LNCAP (cell line): ENCODE data around the gene MACROH2A1.

Experiments used
- TF ChIP-seq, protein P1 (sequence below): fragments of 450-650 bp; IDR thresholded peaks from 2 replicates; pipeline ENCODE4 v1.5.1; 2017; ENCODE audit warnings: mild to moderate bottlenecking

MACROH2A1 gene

DNA sequence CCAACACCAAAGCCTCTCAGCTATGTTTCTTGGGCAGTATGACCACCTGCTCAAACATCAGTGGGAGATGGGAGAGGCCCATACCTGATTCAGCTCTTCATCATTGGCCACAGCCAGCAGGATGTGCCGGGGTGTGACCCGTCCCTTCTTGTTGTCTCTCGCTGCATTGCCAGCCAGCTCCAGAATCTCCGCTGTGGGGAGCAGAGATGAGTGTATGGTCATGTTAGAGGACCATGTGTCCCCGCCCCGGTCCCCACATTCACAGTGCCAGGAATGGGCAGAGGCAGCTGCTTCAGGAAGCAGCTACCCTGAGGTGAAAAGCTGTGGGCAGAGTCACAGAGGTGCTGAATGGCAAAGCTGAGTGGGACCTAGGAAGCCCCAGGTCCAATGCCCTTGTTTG is 29.1 kb downstream of the MACROH2A1 start:
- TF ChIP-seq, protein P1, sequence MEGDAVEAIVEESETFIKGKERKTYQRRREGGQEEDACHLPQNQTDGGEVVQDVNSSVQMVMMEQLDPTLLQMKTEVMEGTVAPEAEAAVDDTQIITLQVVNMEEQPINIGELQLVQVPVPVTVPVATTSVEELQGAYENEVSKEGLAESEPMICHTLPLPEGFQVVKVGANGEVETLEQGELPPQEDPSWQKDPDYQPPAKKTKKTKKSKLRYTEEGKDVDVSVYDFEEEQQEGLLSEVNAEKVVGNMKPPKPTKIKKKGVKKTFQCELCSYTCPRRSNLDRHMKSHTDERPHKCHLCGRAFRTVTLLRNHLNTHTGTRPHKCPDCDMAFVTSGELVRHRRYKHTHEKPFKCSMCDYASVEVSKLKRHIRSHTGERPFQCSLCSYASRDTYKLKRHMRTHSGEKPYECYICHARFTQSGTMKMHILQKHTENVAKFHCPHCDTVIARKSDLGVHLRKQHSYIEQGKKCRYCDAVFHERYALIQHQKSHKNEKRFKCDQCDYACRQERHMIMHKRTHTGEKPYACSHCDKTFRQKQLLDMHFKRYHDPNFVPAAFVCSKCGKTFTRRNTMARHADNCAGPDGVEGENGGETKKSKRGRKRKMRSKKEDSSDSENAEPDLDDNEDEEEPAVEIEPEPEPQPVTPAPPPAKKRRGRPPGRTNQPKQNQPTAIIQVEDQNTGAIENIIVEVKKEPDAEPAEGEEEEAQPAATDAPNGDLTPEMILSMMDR, result no peak

DNA sequence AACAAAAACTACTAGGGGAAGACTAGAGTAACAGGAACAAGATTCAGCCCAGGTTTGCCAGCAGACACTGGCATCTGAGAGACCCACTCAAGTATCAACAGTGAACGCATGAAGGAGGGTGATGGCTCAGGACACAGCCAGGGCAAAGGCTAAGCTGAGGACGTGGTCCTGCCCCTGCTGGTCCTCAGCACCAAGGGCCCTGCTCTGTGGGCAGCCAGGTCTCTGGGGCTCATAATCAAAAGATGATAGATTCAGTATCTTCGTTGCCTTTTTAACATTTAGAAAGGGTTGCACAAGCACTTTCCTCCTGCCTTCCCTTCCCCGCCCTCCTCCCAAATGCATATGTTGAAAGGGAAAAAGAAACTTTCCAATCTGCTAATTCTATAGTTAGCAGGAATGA is 31.5 kb downstream of the MACROH2A1 start:
- TF ChIP-seq, protein P1, result no peak

DNA sequence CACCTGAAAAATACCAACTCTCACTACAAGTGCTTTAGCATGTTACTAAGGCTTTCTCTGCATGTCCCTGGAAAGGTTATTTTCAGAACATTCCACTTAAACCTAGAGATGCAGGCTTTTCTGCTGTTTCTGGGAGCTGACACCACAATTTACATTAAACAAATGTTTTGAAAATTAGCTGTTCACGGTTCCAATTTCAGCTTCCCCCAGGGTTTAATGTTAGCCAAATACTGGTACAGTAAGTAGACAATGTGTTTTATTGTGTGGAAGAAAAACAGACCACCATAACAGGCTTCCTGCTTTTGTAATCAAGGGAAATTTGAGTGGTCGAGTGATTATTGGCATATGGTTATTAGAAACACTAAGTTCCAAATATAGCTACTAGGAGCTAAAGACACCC is 32.0 kb downstream of the MACROH2A1 start:
- TF ChIP-seq, protein P1, result no peak

DNA sequence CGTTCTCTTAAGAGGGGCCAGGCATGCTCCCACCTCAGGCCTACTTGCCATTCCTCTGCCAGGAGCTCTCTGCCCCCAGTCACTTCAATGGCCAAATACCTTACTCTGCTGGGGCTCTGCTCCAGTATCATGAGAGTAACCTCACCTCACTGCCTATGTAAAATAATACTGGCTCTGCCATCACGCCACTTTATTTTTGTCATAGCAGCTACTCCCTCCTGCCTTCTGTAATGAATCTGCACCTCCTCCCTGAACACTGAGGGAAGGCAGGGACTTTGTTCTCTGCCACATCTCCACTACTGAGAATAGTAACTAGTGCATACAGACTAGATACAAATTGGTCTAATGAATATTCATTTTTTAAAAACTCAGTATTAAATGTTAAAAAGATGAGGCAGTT is 33.8 kb downstream of the MACROH2A1 start:
- TF ChIP-seq, protein P1, result no peak

DNA sequence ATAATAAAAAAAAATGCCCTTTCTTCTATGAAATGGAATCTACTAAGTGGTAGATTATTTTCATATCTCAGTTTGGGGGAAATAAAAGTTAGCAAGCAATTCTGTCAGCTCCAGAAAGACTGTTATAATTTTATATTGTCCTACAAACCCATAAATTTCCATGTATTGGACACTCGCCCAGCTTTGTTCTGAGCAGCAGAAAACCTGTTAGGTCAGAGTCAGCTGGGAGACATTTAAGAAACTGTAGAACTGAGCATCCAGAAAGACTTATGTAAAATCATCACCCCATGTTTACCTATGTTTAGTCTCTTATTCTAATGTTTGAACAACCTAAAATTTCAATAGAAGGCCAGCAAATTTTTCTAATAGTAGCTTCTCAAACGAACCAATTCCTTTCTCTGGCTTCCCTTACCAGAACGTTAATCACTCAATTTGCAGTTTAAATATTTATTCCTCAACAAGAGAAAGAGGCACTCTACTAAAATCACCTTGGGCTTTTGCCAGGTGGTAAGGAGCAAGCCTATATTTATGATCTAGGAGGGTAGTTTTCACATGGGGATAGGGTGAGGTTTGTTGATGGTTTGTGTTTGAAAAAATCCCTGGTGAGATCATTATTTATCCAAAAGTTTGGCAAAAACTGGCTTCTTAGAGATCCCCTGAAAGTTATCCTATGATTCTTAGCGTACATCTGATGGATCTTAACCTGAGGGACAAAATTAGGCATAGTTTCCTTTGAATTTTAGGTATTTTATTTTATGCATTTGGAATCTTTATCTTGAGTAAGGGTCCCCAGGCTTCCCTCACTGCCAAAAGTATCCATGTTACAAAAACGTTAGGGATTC is 34.4 kb downstream of the MACROH2A1 start:
- TF ChIP-seq, protein P1, result no peak

DNA sequence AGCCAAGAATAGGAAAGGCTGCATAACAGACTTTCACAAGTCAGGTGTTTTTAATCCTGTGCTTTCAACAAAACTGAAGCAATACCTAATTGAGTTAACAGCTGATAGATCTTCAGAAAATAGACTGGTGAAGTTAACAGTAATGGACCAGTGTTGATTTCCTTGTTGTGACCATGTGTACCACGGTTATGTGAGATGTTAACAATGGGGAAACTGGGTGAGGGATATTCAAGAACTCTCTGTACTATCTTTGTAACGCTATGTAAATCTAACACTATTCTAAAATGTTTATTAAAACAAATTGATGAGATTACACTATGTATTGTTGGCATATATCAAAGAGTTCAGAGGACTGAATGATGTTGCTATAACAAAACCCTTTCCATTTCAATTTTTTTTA is 36.9 kb downstream of the MACROH2A1 start:
- TF ChIP-seq, protein P1, result no peak

DNA sequence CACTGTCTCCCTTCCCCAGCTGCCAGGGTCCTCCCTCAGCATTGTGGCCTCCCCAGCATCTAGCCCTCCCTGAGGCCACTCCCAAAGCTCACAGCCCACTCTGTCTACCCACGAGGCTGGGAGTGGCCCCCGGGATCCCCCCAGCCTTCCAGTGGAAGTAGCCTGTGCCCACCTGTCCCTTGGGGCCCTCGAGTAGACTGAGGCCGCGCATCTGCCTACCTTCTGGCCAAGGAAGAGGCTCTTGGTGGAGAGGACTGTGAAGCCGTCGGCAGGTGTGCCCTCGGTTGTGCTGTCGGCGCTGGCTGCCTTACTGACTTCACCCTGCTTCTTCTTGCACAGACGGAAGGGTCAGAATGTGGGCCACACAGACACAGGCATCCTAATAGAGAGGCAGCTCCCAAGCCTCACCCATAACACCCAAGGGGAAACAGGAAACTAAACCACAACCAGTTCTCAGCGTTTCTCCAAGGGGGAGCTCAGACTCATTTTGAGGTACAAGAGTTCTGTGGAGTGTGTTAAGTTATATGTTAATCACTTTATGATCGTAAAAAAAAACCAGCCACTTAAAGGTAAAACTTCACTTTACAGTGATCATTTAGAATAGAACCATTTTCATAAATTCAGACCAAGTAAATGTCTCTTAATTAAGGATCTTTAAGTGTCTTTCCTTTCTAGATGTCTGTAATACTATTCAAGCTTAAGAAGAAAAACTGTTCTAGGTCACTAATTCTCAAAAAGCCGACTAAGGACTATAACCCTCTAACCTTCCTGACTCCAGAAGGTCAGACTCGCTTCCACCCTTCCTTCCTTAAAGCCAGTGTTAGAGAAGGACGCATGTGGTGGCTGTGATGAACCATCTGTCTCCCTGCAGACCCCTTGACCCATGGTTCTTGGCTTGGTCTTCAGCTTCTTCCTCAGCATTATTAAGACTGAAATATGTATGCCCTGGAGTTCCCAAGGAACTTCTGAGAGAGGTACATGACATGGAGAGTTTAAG is 38.5 kb downstream of the MACROH2A1 start:
- TF ChIP-seq, protein P1, result no peak
